MM.1S (cell line): Measurements from ENCODE around the gene SLC24A3.

Experiments used
- DNase-seq: peaks from one replicate; pipeline ENCODE4 v3.0.0-alpha.2; 2015
- H2AFZ ChIP-seq: fragments of 300-600 bp; sonication (generic); 2 replicates; pipeline ENCODE4 v1.6.0; 2016; ENCODE audit warnings: antibody characterized with exemption, low read length
- H3F3A ChIP-seq: fragments of 300-600 bp; sonication (generic); 2 replicates; pipeline ENCODE4 v1.6.1; 2016; ENCODE audit warnings: mild to moderate bottlenecking, antibody characterized with exemption, low read length, moderate library complexity, mixed read lengths; ENCODE audit not compliant: insufficient read depth
- H3K27ac ChIP-seq: fragments of 300-600 bp; sonication (generic); 2 replicates; pipeline ENCODE4 v1.5.1; 2016; ENCODE audit warnings: mild to moderate bottlenecking, low read length
- H3K27me3 ChIP-seq: fragments of 300-600 bp; sonication (generic); replicated peaks from 2 replicates; pipeline ENCODE4 v1.6.0; 2016; ENCODE audit warnings: low read length; ENCODE audit not compliant: insufficient read depth
- H3K36me3 ChIP-seq: fragments of 300-600 bp; sonication (generic); replicated peaks from 2 replicates; pipeline ENCODE4 v1.6.1; 2016; ENCODE audit warnings: mild to moderate bottlenecking, low read length, mixed read lengths; ENCODE audit not compliant: insufficient read depth
- H3K4me1 ChIP-seq: fragments of 300-600 bp; sonication (generic); 2 replicates; pipeline ENCODE4 v1.6.1; 2016; ENCODE audit warnings: low read length, mixed read lengths
- H3K4me2 ChIP-seq: fragments of 300-600 bp; sonication (generic); 2 replicates; pipeline ENCODE4 v1.6.0; 2016; ENCODE audit warnings: low read depth, low read length
- H3K4me3 ChIP-seq: fragments of 300-600 bp; sonication (generic); 2 replicates; pipeline ENCODE4 v1.5.1; 2016; ENCODE audit warnings: low read length, mixed read lengths
- H3K79me2 ChIP-seq: fragments of 300-600 bp; sonication (generic); 2 replicates; pipeline ENCODE4 v1.6.1; 2016; ENCODE audit warnings: mixed run types, low read length, mixed read lengths
- H3K9ac ChIP-seq: fragments of 300-600 bp; sonication (generic); 2 replicates; pipeline ENCODE4 v1.6.1; 2016; ENCODE audit warnings: low read length, mixed read lengths
- H3K9me2 ChIP-seq: fragments of 300-600 bp; sonication (generic); replicated peaks from 2 replicates; pipeline ENCODE4 v1.6.1; 2016; ENCODE audit warnings: mild to moderate bottlenecking, low read length, mixed read lengths; ENCODE audit not compliant: insufficient read depth
- H3K9me3 ChIP-seq: fragments of 300-600 bp; sonication (generic); replicated peaks from 2 replicates; pipeline ENCODE4 v1.6.1; 2016; ENCODE audit warnings: mild to moderate bottlenecking, low read length, mixed read lengths; ENCODE audit not compliant: insufficient read depth
- H4K20me1 ChIP-seq: fragments of 300-600 bp; sonication (generic); 2 replicates; pipeline ENCODE4 v1.6.1; 2016; ENCODE audit warnings: mild to moderate bottlenecking, low read length, moderate library complexity, mixed read lengths; ENCODE audit not compliant: insufficient read depth
- CTCF ChIP-seq: fragments of 300-600 bp; sonication (generic); IDR thresholded peaks from 2 replicates; pipeline ENCODE4 v1.5.1; 2016; ENCODE audit warnings: antibody characterized with exemption, low read length, mixed read lengths
- EZH2 ChIP-seq: fragments of 300-600 bp; sonication (generic); optimal IDR thresholded peaks from 2 replicates; pipeline ENCODE3; 2017; ENCODE audit warnings: low read depth, mild to moderate bottlenecking, antibody characterized with exemption, low read length, mixed read lengths
- EZH2phosphoT487 ChIP-seq: fragments of 300-600 bp; sonication (generic); IDR thresholded peaks from 2 replicates; pipeline ENCODE4 v1.6.1; 2018; ENCODE audit warnings: antibody characterized with exemption, low read length

Gene SLC24A3

DNA sequence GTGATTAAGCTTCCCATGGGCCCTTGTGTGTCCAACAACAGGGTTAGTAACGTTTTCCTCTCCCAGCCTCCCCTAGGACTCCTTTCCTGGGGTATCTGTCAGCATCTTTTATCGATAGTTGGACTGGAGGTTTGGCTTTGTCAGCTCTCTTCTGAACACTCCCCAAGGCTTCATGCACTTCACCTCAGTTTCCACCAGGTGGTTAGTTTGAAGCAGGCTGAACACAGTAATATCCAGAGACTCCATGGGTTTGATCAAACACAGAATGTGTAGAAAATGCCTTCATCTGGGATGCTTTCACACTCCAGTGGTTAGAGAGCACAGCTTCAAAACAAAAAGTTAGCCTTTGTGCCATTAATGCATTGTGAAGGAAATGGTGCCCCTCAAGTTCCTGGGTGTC, 139.1 kb downstream of the SLC24A3 start:
- no peak overlapping the region for H2AFZ ChIP-seq
- no peak for DNase-seq
- no peaks in the 10 kb centered on the region for H4K20me1 ChIP-seq
- H3K36me3 ChIP-seq: no peaks in the 10 kb centered on the region
- peaks cover 15% of the 10 kb centered on the region for H3F3A ChIP-seq
- no peaks in the 10 kb centered on the region for H3K9me3 ChIP-seq
- no peak overlapping the region for H3K27ac ChIP-seq
- H3K27me3 ChIP-seq: no peaks in the 10 kb centered on the region
- TF ChIP-seq CTCF (no peak), EZH2phosphoT487 (no peak), EZH2 (no peak)
- no peaks in the 10 kb centered on the region for H3K9me2 ChIP-seq
- H3K4me2 ChIP-seq: no peak overlapping the region
- no peak overlapping the region for H3K9ac ChIP-seq
- H3K4me1 ChIP-seq: peaks cover 23% of the 10 kb centered on the region
- H3K79me2 ChIP-seq: no peaks in the 10 kb centered on the region
- H3K4me3 ChIP-seq: no peak overlapping the region

GRCh38 chr20:19354950-19355349, 142.5 kb downstream of the SLC24A3 start:
- no peak for TF ChIP-seq EZH2
- no peak for TF ChIP-seq CTCF
- no peak for TF ChIP-seq EZH2phosphoT487
- H3K36me3 ChIP-seq: no peaks in the 10 kb centered on the region
- no peak for DNase-seq
- no peak overlapping the region for H2AFZ ChIP-seq
- H3K79me2 ChIP-seq: no peaks in the 10 kb centered on the region
- H3K4me2 ChIP-seq: no peak overlapping the region
- H3K9me2 ChIP-seq: no peaks in the 10 kb centered on the region
- no peaks in the 10 kb centered on the region for H3K4me1 ChIP-seq
- H3K4me3 ChIP-seq: no peak overlapping the region
- no peak overlapping the region for H3K9ac ChIP-seq
- H3K27me3 ChIP-seq: no peaks in the 10 kb centered on the region
- no peaks in the 10 kb centered on the region for H4K20me1 ChIP-seq
- no peak overlapping the region for H3K27ac ChIP-seq
- H3F3A ChIP-seq: no peaks in the 10 kb centered on the region
- H3K9me3 ChIP-seq: no peaks in the 10 kb centered on the region

DNA sequence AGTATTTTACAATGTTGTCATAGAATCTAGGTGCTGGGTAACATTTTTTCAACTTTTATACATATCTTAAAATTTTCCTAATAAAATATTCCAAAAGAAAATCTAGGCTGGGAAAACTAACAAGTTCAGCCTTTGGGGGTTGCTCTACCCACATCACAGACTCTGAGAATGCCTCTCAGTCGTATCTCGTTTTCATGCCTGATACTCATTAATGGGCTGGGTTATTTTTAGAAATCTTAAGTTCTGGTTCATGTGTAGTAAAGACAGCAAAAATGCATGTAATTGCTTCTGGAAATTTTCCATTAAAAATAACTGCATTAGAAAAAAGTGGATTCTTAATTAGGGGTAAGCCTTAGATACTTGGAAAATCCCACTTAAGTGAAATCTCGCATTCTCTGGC, 149.3 kb downstream of the SLC24A3 start:
- DNase-seq: no peak
- Histone ChIP-seq H3K9me2 (no peaks in the 10 kb centered on the region), H3K4me3 (no peak overlapping the region), H3K9ac (no peak overlapping the region), H3K9me3 (no peaks in the 10 kb centered on the region), H3K36me3 (no peaks in the 10 kb centered on the region), H3K79me2 (no peaks in the 10 kb centered on the region), H3K27ac (no peak overlapping the region), H3K4me1 (no peaks in the 10 kb centered on the region), H4K20me1 (no peaks in the 10 kb centered on the region), H3K27me3 (no peaks in the 10 kb centered on the region), H2AFZ (no peak overlapping the region), H3F3A (no peaks in the 10 kb centered on the region), H3K4me2 (no peak overlapping the region)
- TF ChIP-seq CTCF (no peak), EZH2 (no peak), EZH2phosphoT487 (no peak)

- H3K9ac ChIP-seq: no peak overlapping the region
- H3K9me3 ChIP-seq: no peaks in the 10 kb centered on the region
- no peak overlapping the region for H2AFZ ChIP-seq
- H3K4me2 ChIP-seq: no peak overlapping the region
- H3K36me3 ChIP-seq: no peaks in the 10 kb centered on the region
- H3K4me1 ChIP-seq: no peaks in the 10 kb centered on the region
- no peaks in the 10 kb centered on the region for H4K20me1 ChIP-seq
- H3K79me2 ChIP-seq: no peaks in the 10 kb centered on the region
- H3K27me3 ChIP-seq: no peaks in the 10 kb centered on the region
- no peaks in the 10 kb centered on the region for H3K9me2 ChIP-seq
- no peak for DNase-seq
- H3K4me3 ChIP-seq: no peak overlapping the region
- H3F3A ChIP-seq: no peaks in the 10 kb centered on the region
- no peak for TF ChIP-seq EZH2
- TF ChIP-seq CTCF: no peak
- TF ChIP-seq EZH2phosphoT487: no peak
- H3K27ac ChIP-seq: no peak overlapping the region
Observed at GRCh38 chr20:19363476-19363875, 151.0 kb downstream of the SLC24A3 start.
